K562 (cell line): Measurements from ENCODE around the gene TUT1. TPM values are rescaled to one million over a fixed set of nuclear protein-coding genes. Genes with fewer than 3 reads are reported as not detected.
A peak's percentile ranks its signal among the peaks of the same experiment; 100 is the strongest.

ENCODE experiments used
- ADNP ChIP-seq: fragments of 200-800 bp; sonication (Bioruptor generic); IDR thresholded peaks from 2 replicates; pipeline ENCODE4 v1.6.1; 2016; ENCODE audit warnings: missing genetic modification characterization, missing compliant biosample characterization
- FOXK1 ChIP-seq: sonication (generic); formaldehyde crosslinking; IDR thresholded peaks from 2 replicates; pipeline ENCODE4 v1.8.0; 2022; ENCODE audit warnings: missing genetic modification reagents, mild to moderate bottlenecking, borderline replicate concordance
- GABPA ChIP-seq: fragments of 200-800 bp; sonication (Bioruptor generic); conservative IDR thresholded peaks from 2 replicates; pipeline ENCODE4 v1.6.1; 2016; ENCODE audit warnings: low read depth, missing genetic modification characterization, missing compliant biosample characterization
- HDAC2 ChIP-seq: fragments of 450-650 bp; IDR thresholded peaks from 2 replicates; pipeline ENCODE4 v1.6.1; 2016; ENCODE audit warnings: mild to moderate bottlenecking
- MIER1 ChIP-seq: fragments of 450-650 bp; IDR thresholded peaks from 2 replicates; pipeline ENCODE4 v1.6.1; 2016; ENCODE audit warnings: antibody characterized with exemption, mild to moderate bottlenecking, low read depth
- MTA3 ChIP-seq: fragments of 450-650 bp; formaldehyde crosslinking; IDR thresholded peaks from 2 replicates; pipeline ENCODE4 v1.6.1; 2017; ENCODE audit warnings: mild to moderate bottlenecking, borderline replicate concordance
- NR2F6 ChIP-seq: fragments of 450-650 bp; formaldehyde crosslinking; IDR thresholded peaks from 2 replicates; pipeline ENCODE4 v1.4.0; 2020; ENCODE audit warnings: mild to moderate bottlenecking
- NR4A1 ChIP-seq, 2 experiments: fragments of 250-450 bp in 1 of 2; fragments of 450-650 bp in 1 of 2; sonication (Bioruptor Pico) in 1 of 2; IDR thresholded peaks; 2 replicates each; pipeline versions ENCODE4 v1.4.0 to v1.6.1; 2016 to 2020; ENCODE audit warnings: mild to moderate bottlenecking in 2 of 2, missing compliant biosample characterization in 1 of 2, missing genetic modification characterization in 1 of 2, moderate library complexity in 1 of 2
- PRPF4 ChIP-seq: fragments of 200-400 bp; formaldehyde crosslinking; IDR thresholded peaks from one replicate; pipeline ENCODE4 v1.6.1; 2017; ENCODE audit warnings: low read length, low read depth, mild to moderate bottlenecking; ENCODE audit not compliant: insufficient read depth, poor library complexity, severe bottlenecking
- RBM22 ChIP-seq: fragments of 200-400 bp; formaldehyde crosslinking; IDR thresholded peaks from 2 replicates; pipeline ENCODE4 v1.6.1; 2018; ENCODE audit warnings: low read length, low read depth; ENCODE audit not compliant: poor library complexity, severe bottlenecking
- SIRT6 ChIP-seq: IDR thresholded peaks from one replicate; pipeline ENCODE4 v1.6.1; 2012; ENCODE audit warnings: low read depth, mild to moderate bottlenecking, control low read depth, inconsistent platforms, low read length, moderate library complexity
- SLC30A9 ChIP-seq: fragments of 250-450 bp; sonication (Bioruptor Pico); IDR thresholded peaks from 2 replicates; pipeline ENCODE4 v1.8.0; 2022; ENCODE audit warnings: mild to moderate bottlenecking, moderate library complexity
- SMARCA4 ChIP-seq: fragments of 450-650 bp; IDR thresholded peaks from 2 replicates; pipeline ENCODE4 v1.6.1; 2016
- SP2 ChIP-seq: IDR thresholded peaks from 2 replicates; pipeline ENCODE4 v1.6.1; 2011; ENCODE audit warnings: mild to moderate bottlenecking, low read depth, low read length, moderate library complexity; ENCODE audit not compliant: poor library complexity, severe bottlenecking; ENCODE audit errors: extremely low read depth
- TGIF2 ChIP-seq: sonication (generic); formaldehyde crosslinking; IDR thresholded peaks from 2 replicates; pipeline ENCODE4 v1.8.1; 2022; ENCODE audit warnings: mild to moderate bottlenecking, missing genetic modification reagents, moderate library complexity
- ZKSCAN3 ChIP-seq: fragments of 250-450 bp; sonication (Bioruptor Pico); IDR thresholded peaks from 2 replicates; pipeline ENCODE4 v1.4.0; 2020
- ZNF830 ChIP-seq: fragments of 250-450 bp; sonication (Bioruptor Pico); IDR thresholded peaks from 2 replicates; pipeline ENCODE4 v1.5.0; 2021; ENCODE audit warnings: mild to moderate bottlenecking
- polyA plus RNA-seq, 8 experiments: library from polyadenylated mRNA; depleted of rRNA in 4 of 8; stranded (reverse) in 5 of 8; unstranded in 3 of 8; fragments of >200 nt; fragmentation: Nextera tagmentation in 2 of 8; fragmentation: Illumina TruSeq in 1 of 8; extraction: Ambion mirVana in 2 of 8; extraction: Trizol in 1 of 8; gene quantifications; 2 replicates each; pipeline versions ENCODE4 v1.2.1 to v1.2.3, GENCODE V29; 2011 to 2014; ENCODE audit warnings: inconsistent platforms in 1 of 8, missing spikeins in 1 of 8
- total RNA-seq, 7 experiments: library from RNA; depleted of rRNA in 6 of 7; stranded (reverse); fragments of >200 nt in 6 of 7; fragmentation: Illumina TruSeq in 2 of 7; extraction: Trizol in 2 of 7; gene quantifications; 2 replicates each; pipeline versions ENCODE4 v1.2.1 to v1.2.3, GENCODE V29; 2011 to 2021; ENCODE audit warnings: low replicate concordance in 1 of 7
- TF ChIP-seq, protein P1 (sequence below): sonication (generic); formaldehyde crosslinking; IDR thresholded peaks from 2 replicates; pipeline ENCODE4 v1.9.0; 2022; ENCODE audit warnings: mild to moderate bottlenecking, missing genetic modification reagents
- TF ChIP-seq, protein P2 (sequence below): IDR thresholded peaks from 3 replicates; pipeline ENCODE4 v1.6.1; 2011; ENCODE audit warnings: borderline replicate concordance, mild to moderate bottlenecking; ENCODE audit not compliant: insufficient read length, insufficient read depth
- TF ChIP-seq, protein P3 (sequence below): fragments of 250-450 bp; sonication (Bioruptor Pico); IDR thresholded peaks from 2 replicates; pipeline ENCODE4 v1.9.0; 2021; ENCODE audit warnings: mild to moderate bottlenecking
- TF ChIP-seq, protein P4 (sequence below): fragments of 450-650 bp; formaldehyde crosslinking; conservative IDR thresholded peaks from 2 replicates; pipeline ENCODE4 v1.4.0; 2022; ENCODE audit warnings: mild to moderate bottlenecking, missing genetic modification characterization
- TF ChIP-seq, protein P5 (sequence below), 2 experiments: fragments of 450-650 bp; conservative IDR thresholded peaks; 2 replicates each; pipeline ENCODE4 v1.6.1; 2017; ENCODE audit warnings: mild to moderate bottlenecking in 2 of 2, moderate library complexity in 2 of 2
- TF ChIP-seq, protein P6 (sequence below), 2 experiments: fragments of 450-650 bp in 1 of 2; sonication (generic) in 1 of 2; formaldehyde crosslinking; conservative IDR thresholded peaks; 2 replicates each; pipeline versions ENCODE4 v1.4.0 to v1.8.1; 2020 to 2022; ENCODE audit warnings: mild to moderate bottlenecking in 1 of 2, missing genetic modification reagents in 1 of 2

The TUT1 gene
- total and polyA plus RNA-seq, 9 of the 15 experiments (the other 6 are each of a cell fraction or from before 2014, with no cell fraction given), result 0.66 to 44.3 (median 15.7) TPM

DNA sequence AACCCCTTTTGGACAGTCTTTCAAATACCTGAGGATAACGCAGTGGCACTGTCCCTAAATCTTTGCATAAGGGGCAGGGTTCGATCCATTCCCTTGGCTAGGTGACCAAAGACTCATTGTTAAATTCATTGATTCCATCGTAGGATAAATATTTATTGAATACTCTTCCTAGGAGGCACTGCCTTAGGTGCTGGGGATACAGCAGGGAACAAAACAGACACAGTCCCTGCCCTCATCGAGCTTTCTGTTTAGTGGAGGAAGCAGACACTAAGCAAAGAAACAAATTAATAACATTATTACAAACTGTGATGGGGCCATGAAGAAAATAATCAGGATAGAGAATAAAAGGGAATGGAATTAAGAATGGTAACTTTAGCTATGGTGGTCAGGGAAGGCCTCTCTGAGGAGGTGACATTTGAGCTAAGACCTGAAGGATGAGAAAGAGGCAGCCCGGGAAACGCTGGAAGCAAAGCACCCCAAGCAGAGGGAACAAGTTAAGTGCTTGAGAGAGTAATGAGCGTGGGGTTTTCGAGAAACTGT, 29.8 kb upstream of the TUT1 start (continued):
- TF ChIP-seq, protein P1, sequence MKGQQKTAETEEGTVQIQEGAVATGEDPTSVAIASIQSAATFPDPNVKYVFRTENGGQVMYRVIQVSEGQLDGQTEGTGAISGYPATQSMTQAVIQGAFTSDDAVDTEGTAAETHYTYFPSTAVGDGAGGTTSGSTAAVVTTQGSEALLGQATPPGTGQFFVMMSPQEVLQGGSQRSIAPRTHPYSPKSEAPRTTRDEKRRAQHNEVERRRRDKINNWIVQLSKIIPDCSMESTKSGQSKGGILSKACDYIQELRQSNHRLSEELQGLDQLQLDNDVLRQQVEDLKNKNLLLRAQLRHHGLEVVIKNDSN (CRISPR knock-in tag), result no peak
- no peak for TF ChIP-seq NR4A1 (CRISPR knock-in tag; IDR thresholded peaks at IDR 0.05)
- no peak for TF ChIP-seq NR4A1 (tag; IDR thresholded peaks at IDR 0.05)
- peak; percentile 40; the same call in 1 of the 2 replicates for TF ChIP-seq MIER1
- no peak for TF ChIP-seq GABPA
- TF ChIP-seq MTA3, result no peak
- 0 out of 2 replicates have a peak, but pooled peaks have one; percentile 36 for TF ChIP-seq FOXK1 (CRISPR knock-in tag)
- TF ChIP-seq SLC30A9, result no peak
- no peak for TF ChIP-seq SP2
- TF ChIP-seq NR2F6 (CRISPR knock-in tag), result no peak
- TF ChIP-seq ZKSCAN3 (CRISPR knock-in tag), result no peak
- TF ChIP-seq SMARCA4, result 0 out of 2 replicates have a peak, but pooled peaks have one; percentile 15
- no peak for TF ChIP-seq TGIF2 (CRISPR knock-in tag)
- TF ChIP-seq, protein P2, sequence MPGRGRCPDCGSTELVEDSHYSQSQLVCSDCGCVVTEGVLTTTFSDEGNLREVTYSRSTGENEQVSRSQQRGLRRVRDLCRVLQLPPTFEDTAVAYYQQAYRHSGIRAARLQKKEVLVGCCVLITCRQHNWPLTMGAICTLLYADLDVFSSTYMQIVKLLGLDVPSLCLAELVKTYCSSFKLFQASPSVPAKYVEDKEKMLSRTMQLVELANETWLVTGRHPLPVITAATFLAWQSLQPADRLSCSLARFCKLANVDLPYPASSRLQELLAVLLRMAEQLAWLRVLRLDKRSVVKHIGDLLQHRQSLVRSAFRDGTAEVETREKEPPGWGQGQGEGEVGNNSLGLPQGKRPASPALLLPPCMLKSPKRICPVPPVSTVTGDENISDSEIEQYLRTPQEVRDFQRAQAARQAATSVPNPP, result no peak
- TF ChIP-seq, protein P3, sequence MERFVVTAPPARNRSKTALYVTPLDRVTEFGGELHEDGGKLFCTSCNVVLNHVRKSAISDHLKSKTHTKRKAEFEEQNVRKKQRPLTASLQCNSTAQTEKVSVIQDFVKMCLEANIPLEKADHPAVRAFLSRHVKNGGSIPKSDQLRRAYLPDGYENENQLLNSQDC (CRISPR knock-in tag), result no peak
- TF ChIP-seq, protein P4, sequence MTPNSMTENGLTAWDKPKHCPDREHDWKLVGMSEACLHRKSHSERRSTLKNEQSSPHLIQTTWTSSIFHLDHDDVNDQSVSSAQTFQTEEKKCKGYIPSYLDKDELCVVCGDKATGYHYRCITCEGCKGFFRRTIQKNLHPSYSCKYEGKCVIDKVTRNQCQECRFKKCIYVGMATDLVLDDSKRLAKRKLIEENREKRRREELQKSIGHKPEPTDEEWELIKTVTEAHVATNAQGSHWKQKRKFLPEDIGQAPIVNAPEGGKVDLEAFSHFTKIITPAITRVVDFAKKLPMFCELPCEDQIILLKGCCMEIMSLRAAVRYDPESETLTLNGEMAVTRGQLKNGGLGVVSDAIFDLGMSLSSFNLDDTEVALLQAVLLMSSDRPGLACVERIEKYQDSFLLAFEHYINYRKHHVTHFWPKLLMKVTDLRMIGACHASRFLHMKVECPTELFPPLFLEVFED (CRISPR knock-in tag), result no peak
- no peak for TF ChIP-seq RBM22
- TF ChIP-seq SIRT6, result no peak
- TF ChIP-seq HDAC2, result no peak
- no peak for TF ChIP-seq PRPF4
- TF ChIP-seq, protein P5, sequence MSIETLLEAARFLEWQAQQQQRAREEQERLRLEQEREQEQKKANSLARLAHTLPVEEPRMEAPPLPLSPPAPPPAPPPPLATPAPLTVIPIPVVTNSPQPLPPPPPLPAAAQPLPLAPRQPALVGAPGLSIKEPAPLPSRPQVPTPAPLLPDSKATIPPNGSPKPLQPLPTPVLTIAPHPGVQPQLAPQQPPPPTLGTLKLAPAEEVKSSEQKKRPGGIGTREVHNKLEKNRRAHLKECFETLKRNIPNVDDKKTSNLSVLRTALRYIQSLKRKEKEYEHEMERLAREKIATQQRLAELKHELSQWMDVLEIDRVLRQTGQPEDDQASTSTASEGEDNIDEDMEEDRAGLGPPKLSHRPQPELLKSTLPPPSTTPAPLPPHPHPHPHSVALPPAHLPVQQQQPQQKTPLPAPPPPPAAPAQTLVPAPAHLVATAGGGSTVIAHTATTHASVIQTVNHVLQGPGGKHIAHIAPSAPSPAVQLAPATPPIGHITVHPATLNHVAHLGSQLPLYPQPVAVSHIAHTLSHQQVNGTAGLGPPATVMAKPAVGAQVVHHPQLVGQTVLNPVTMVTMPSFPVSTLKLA (conservative IDR thresholded peaks at IDR 0.05), result no peak
- TF ChIP-seq ZNF830 (CRISPR knock-in tag), result no peak
- TF ChIP-seq ADNP (tag), result no peak
- TF ChIP-seq, protein P6, sequence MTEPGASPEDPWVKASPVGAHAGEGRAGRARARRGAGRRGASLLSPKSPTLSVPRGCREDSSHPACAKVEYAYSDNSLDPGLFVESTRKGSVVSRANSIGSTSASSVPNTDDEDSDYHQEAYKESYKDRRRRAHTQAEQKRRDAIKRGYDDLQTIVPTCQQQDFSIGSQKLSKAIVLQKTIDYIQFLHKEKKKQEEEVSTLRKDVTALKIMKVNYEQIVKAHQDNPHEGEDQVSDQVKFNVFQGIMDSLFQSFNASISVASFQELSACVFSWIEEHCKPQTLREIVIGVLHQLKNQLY (CRISPR knock-in tag; conservative IDR thresholded peaks at IDR 0.05), result no peak
